ENCODE data around the gene IDI1.
"Not testable (repeated sequence)": the region's sequence is repeated elsewhere in the genome, so short reads cannot be mapped to it uniquely, and the experiment has no call there.

The IDI1 gene

DNA sequence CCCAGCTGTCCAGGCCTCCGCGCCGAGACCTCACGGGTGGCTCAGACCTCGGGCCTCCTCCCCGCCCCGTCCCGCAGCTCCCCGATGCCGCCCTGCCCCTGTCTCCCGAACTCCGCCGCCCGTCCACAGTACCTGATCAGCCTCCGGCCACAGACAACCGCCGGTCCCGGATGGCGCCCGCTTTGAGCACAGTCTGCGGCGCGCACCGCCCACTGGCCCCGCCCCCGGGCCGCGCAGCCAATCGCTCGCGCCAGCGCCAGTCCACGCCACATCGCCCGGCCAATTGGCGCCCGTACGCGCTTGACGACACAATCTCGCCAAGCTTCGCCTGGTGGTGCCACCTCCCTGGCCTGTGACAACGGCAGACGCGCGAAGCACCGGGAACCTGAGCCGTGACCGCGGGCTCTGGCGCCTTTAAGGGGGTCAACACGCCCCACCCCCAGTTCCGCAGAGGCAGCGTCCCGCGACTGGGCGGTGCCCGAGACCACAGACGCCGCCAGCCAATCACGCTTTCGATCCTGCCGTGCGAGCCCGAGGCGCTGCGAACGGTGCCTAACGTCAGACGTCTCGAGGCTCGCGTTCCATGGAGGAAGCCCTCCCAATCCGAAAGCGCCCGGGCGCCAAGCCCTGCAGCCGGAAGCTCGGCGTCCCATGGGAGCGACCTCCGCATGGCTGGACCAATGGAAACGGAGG, at the start of gene IDI1:
IDI1 (minus strand) TSS at position 388 of the 693 bp plus-strand sequence; CDS start at position 272, 116 bp downstream.
- peak; percentile 95 for DNase-seq (ENCODE audit: low spot score)

DNA sequence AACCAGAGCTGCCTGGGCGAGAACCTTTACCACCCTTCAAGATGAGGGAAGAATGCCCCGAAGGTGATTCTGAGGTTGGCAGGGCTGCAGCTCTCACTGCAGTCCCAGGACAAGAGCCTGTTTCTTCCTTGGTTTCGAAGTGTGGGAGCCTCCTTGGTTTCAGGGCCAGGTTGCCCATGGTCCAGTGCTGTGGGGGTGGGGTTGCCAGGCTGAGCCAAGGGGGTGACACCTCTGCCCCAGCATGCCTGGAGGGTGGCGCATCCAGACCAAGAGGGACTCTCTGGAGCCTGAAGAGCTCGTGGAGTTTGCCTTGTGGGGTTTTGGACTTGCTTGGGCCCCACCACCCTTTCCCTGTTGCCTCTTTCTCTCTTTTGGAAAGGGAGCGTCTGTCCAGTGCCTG, 48.5 kb upstream of the IDI1 start:
- no peak for DNase-seq (ENCODE audit: low spot score)

DNA sequence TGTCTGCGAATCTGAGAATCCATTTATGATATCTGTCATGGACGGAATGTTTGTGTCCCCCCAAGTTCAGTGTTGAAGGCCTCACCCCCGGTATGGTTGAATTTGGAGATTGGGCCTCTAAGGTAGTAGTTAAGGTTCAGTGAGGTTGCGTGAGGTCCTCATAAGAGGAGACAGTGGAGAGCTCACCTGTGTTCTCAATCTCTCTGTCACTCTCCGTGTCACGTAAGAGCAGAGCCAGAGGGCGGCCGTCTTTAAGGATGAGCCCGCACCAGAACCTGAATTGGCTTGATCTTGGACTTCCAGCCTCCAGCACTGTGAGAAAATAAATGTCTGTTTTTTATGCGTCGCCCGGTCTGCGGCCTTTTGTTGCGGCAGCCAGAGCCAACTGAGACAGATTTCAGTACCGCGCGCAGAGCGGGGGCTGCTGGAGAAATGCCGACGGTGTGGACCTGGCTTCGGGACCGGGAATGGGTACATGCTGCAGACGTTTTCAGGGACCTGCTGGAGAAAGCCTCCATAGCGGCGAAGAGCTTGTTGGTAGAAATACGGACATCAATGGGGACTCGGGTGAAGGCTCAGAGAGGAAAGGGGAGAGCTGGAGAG, 47.5 kb upstream of the IDI1 start:
- no peak for DNase-seq (ENCODE audit: low spot score)

DNA sequence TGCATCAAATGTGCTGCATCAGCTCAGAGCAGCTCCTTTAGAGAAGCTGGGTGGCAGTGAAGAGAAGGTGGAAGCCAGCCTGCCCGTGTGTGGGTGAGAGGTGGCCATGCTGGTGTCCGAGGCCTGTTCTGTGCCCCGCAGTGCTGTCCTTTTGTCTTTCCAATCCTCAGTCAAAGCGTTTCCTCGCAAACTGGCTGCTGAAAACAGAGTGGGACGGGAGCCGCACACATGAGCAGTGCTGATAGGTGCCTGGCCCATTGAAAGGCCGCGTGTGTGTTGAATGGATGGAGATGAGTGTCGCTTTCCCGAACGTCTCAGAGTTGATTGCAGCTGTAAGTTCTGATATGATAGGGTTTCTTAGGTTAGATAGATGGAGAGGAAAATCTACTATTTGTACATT, 46.6 kb upstream of the IDI1 start:
- DNase-seq (ENCODE audit: low spot score): no peak

DNA sequence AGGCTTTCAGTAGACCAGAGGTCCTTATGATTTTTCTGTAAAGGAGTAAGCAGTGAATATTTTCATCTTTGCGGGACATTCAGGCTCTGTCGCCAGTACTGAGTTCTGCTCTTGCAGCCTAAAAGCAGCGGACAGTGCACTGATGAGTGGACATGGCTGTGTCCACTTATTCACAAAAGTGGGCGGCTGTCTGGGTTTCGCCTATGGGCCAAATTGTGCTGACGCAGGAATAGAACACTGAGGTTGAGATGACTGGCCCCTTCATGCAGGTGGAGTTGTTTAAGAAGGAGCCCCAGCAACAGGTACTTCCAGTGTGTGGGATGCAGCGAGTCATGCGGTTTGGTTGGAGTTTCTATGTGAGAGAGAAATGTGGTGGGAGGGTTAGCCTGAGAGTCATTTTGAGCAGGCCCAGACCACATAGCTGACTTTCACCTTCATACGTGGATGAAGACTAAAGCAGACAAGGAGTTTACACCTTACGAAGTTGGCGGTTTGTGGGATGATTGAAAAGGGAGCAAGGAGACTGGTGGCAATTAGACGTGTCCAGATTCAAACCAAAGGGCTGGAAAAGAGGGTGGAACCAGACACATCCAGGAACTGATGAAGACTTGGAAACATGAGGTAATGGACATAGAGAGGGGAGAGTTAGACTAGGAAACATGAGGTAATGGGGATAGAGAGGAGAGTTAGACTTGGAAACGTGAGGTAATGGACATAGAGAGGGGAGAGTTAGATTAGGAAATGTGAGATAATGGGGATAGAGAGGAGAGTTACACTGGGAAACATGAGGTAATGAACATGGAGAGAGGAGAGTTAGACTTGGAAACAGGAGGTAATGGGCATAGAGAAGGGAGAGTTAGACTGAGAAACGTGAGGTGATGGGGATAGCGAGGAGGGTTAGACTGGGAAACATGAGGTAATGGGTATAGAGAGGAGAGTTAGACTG, 45.5 kb upstream of the IDI1 start:
- no peak for DNase-seq (ENCODE audit: low spot score)

DNA sequence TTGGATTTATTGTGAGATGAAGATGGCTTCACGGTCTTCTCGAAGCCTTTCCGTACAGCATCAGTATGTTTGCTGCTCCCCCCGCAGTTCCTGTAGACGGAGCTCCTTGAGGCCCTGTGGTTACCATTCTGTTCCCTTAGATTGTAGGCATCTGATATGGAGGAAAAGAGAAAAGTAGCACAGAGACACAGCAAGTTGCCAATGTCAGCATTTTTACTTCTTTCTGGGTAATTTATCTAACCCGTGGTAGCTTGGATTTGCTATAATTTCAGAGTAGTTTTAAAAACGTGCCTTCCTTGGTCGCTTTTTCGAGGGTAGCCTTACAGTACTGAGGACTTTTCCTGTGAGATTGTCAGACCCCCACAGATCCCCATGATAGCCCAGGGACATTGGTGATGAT, 44.8 kb upstream of the IDI1 start:
- DNase-seq (ENCODE audit: low spot score): no peak

DNA sequence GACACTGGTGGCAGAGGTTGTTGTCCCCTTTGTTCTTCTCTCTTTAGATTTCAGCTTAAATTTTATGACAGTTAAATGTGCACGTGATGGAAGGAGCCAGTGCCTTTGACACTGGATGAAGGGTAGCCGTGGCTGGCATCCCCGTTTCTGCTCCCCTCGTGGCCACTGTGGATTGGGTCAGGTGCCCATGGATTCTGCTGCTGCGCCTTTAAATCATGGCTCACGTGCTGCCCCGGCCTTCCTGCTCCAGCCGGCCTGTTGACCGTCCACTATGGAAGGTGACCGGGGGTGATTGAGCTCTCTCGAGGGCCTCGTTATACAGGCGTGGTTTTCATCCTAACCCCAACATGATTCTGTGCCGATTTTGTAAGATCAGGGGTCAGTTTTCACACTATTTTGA, 41.8 kb upstream of the IDI1 start:
- no peak for DNase-seq (ENCODE audit: low spot score)

DNA sequence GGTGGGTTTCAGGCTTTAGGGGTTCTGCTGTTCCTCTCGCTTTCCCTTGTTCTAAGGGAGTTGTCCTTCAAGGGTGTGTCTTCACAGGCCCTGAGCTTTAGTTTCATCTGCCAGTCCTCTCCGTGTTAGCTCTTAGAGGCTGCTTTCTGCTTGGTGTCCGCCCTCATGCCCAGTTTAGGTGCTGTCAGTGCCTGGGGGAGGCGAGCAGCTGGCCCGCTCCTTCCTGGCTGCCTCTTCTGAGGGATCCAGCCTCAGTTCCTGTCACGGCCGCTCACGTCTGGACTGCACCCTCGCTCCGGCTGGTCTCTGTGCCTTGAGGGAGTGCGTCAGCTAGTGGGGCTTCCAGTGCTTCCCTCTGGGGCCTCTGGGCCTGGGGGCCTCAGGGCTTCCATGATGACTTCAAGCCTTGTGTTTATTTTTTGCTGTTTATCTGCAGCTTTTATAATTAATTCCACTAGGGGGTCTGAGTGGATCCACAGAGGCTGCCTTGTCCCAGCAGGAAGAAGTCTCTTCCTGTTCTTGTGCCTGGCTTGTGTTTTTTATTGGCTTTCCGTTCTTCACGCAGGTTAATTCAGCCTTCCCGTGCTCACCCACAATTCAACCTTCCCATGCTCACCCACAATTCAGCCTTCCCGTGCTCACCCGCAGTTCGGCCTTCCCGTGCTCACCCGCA, 40.2 kb upstream of the IDI1 start:
- no peak for DNase-seq (ENCODE audit: low spot score)

DNA sequence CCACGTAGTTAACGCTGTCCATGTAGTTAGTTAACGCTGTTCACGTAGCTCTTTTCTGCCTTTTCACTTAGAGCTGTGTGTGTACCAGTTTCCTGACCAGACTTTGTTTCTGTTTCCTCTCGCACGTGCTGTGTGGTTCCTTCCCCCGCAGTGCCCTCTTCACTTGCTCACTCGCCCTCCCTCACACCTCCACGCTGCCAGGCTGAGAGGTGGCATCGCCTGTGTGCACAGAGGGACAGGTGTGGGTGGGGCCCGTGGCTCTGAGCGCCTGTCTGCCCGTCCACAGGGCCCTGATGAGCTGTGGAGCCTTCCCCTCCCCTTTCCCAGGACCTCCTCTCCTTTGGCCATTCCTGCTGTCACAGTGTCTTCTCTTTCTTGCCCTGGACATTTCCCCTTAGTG, 37.9 kb upstream of the IDI1 start:
- no peak for DNase-seq (ENCODE audit: low spot score)

DNA sequence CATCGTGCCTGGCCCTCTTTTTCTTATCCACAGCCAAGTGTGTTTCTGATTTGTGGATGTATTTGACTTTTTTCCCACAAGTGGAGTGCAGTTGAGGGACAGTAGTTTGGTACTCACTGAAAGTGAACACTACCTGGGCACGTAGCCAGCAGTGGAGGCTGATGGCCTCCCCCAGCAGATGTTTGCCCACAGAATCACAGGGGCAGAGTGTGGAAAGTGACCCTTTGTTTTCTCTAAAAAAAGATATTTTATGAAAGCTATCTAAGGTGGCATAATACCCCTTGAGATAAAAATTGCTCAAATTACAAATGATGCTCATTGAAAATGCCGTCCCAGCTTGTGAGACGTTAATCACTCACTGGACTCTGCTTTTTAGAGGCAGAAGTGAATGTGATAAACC, 36.3 kb upstream of the IDI1 start:
- no peak for DNase-seq (ENCODE audit: low spot score)

DNA sequence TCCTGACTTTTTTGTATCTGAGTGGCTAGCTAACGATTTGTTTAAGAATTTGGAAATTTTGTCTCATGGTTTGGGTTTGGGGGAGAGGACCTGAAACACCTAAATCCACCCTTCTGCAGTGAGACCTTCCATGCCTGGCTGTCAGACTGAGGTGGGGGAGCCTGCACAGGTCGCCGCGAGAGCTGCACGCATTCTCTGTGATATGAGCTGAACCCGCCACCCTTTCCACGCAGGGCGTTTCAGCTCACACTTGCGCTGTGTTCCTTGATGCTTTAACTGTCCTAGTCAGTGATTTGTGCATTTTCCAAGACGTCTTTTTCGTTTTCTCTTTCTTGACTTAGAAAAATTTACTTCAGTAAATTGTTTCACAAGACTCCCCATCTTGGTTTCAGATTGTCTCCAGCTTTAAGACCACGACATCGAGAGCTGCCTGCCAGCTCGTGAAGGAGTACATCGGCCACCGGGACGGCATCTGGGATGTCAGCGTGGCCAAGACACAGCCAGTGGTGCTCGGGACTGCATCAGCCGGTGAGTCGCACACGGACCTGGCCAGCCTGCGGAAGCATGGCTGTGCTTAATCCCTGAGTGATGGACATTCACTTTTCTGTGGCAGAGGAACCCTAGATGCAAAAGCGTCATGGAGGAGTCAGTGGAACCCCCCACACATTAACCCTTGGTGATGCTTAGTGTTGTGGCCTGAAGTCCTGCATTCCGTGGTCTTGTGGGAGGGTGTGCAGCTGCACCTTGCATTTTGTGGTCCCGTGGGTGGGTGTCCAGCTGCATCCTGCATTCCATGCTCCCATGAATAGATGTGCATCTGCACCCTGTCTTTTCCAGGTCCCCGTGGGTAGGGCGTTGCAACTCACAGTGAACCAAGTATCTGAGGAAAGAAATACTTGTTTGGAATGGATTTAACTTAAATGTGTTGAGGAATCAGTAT, 35.4 kb upstream of the IDI1 start:
- DNase-seq (ENCODE audit: low spot score): no peak

DNA sequence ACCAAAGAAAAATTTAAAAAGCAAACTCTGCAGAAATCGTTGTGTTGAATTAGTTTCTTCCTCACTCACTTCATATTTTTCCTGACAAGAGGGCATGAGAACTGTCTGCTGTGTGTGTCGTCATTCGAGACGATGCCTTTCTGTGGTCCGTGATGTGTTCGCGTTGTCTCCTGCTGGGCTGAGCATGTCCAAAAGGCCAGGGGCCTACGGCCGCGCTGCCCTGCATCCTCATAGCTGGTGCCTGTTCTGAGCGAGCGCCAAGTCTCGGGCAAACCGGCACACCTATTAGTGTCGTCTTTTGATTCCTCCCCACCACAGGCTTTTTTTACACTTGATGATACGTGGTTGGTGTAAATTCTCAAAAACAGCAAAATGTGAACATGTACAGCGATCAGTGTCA, 34.7 kb upstream of the IDI1 start:
- no peak for DNase-seq (ENCODE audit: low spot score)

DNA sequence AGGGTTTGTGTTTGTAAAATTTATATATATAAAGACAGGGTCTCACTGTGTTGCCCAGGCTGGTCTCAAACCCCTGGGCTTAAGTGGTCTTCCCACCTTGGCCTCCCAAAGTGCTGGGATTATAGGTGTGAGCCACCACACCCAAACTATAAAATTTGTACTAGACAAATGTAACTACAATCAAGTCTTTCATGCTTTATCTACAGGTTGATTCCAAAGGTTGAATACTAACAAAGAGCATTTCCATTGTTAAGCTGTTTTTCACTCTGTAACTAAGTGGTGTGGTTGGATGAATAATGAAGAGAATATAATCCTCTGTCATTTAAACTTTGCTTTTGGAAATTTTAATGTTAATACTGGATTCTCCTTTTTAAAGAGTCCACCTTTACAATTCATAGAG, 29.7 kb upstream of the IDI1 start:
- no peak for DNase-seq (ENCODE audit: low spot score)

DNA sequence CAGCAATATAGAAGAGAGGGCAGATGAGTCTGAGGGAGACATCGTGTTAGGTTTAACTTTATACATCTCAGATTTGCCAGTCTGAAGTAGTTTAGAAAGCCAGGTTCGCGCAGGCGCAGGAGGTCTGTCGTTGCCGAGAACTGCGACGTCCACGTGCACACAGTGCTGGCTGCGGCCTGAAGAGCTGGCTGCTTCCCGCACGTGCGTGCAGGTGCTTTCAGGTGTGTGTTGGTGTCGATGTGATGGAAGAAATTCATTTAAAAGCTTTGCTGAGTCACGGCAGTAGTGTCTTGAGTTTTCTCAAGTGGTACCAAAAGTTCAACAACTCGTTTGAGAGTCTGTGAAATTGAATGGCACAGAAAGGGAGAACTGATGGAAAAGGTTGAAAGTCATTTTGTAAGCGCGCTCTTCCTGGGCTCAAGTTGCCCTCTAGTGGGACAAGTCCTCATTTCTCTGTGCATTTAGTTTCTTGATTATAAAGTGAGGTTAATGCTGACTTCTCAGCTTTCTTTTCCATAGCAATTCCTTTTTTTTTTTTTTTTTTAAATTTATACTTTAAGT, 25.9 kb upstream of the IDI1 start:
- DNase-seq (ENCODE audit: low spot score): no peak

DNA sequence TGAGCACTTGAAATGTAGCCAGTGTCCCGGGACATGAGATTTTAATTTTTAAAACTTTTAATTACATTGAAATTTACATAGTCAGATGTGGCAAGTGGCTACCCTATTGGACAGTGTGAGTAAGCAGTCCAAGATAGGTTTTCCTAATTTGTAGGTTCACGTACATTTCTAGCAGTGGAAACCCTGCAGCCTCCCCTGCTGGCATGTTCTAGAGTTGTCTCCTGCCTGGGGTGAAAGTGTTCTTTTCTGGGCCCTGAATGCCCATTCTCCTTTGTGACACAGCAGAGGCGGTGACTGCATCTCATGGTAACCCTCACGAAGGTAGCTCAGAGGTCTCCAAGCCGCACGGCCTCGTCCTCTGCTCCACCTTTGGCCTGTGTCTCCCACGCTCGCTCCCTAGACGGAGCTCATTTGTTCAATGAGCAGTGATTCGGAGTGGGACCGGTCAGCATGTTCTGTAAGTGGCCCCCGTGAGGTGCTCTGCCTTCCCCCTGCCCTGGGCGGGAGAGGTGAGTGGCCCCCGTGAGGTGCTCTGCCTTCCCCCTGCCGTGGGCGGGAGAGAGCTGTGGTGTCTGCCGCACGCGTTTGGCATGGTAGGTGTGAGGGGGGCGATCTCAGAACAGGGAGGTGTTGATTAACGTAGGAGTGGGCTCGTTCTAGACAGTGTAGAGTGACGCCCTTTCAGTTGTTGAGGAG, 25.3 kb upstream of the IDI1 start:
- DNase-seq (ENCODE audit: low spot score): no peak

DNA sequence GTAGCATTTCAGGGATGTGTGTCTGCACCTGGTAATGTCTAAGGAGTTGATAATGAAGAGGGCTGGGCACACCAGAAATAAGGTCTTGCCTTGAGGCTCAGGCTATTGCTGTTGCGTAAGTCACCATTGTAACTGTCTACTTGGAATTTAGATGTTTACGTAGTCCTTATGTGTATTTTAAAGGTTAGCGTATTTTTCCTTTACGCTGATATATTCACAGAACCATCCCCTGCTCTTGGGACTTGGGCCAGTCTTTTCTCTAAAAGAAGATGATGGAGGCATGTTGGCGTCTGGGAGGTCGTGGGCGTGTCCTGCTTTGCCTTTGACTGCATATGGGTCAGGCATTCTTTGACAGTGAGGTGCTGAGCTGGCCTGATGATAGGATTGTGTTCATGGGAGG, 22.0 kb upstream of the IDI1 start:
- peak; percentile 23 for DNase-seq (ENCODE audit: low spot score)

DNA sequence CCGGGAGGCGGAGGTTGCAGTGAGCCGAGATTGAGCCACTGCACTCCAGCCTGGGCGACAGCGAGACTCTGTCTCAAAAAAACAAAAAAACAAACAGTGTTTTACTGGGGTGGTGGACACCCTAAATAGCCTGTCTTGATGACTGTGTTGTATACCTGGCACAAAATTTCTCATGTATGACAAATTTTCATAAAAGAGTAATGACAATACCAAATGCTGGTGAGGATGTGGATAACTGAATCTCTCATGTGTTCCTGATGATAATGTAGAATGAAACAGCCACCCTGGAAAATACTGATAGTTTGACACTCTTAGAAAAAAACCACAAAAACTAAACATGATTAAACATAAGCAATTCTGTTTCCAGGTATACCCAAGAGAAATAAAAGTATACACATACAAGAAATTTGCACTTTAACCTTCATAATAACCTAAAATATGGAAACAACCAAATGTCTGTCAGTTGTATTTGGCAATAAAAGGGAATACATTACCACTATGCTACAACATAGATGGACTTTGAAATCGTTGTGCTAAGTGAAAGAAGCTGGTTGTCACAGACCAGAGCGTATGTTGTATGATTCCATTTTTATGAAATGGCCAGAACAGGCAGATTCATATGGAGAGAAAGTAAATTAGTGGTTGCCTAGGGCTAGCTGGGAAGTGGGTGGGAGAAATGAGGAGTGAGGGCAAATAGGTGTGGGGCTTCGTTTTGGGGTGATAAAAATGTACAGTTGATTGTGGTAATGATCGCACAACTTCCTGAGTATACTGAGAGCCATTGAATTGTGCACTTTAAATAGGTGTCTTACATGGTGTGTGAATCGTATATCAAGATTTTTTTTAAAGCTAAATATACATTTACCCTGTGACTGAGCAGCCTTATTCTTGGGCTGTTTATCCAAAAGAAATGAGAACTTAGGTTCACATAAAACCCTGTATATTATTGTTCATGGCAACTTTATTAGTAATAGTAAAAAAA, 19.8 kb upstream of the IDI1 start:
- DNase-seq (ENCODE audit: low spot score): no peak

DNA sequence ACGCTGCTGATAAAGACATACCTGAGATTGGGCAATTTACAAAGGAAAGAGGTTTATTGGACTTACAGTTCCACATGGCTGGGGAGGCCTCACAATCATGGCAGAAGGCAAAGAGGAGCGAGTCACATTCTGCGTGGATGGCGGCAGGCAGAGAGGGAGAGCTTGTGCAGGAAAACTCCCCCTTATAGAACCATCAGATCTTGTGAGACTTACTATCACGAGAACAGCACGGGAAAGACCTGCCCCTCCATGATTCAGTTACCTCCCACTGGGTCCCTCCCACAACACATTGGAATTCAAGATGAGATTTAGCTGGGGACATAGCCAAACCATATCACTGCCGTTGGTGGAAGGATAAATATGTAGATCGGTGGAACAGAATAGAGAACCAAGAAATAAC, 17.8 kb upstream of the IDI1 start:
- not testable (repeated sequence) for DNase-seq (ENCODE audit: low spot score)

DNA sequence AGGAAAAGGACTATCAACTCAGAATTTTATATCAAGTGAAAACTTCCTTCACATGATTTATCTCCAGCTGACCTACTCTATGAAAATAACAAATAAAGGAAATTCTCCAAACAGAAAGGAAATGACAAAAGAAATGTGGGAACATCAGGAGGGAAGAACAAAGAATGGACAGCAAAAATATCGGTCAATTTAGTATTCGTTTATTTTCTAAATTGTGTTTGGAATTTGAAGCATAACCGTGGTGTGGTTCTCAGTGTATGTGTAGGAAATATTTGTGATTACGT, 16.0 kb upstream of the IDI1 start:
- DNase-seq (ENCODE audit: low spot score): no peak
